Muscle layer of duodenum (tissue), 2 donors: ENCODE measurements around the gene USP47.
A peak's percentile ranks its signal among the peaks of the same experiment; 100 is the strongest.

ENCODE experiments used
- H3K27ac ChIP-seq: one replicate; pipeline ENCODE4 v1.7.0; 2013; ENCODE audit warnings: mild to moderate bottlenecking, low read length
- H3K27me3 ChIP-seq: one replicate; pipeline ENCODE4 v1.7.0; 2013; ENCODE audit warnings: low read depth, mild to moderate bottlenecking, control low read depth, low read length
- H3K36me3 ChIP-seq, 2 donors: one replicate each; pipeline ENCODE4 v1.7.0; 2013; ENCODE audit warnings: low read length in 2 of 2, control low read depth in 1 of 2, mild to moderate bottlenecking in 1 of 2; ENCODE audit not compliant: insufficient read depth in 2 of 2, control insufficient read depth in 1 of 2
- H3K4me1 ChIP-seq, 2 donors: one replicate each; pipeline ENCODE4 v1.7.0; 2013; ENCODE audit warnings: low read length in 2 of 2, mild to moderate bottlenecking in 2 of 2, control low read depth in 1 of 2, moderate library complexity in 1 of 2; ENCODE audit not compliant: insufficient read depth in 2 of 2, control insufficient read depth in 1 of 2
- H3K4me3 ChIP-seq, 2 donors: one replicate each; pipeline ENCODE4 v1.7.0; 2013; ENCODE audit warnings: low read length in 2 of 2, low read depth in 1 of 2, mild to moderate bottlenecking in 1 of 2
- H3K9me3 ChIP-seq, 2 donors: one replicate each; pipeline ENCODE4 v1.7.0; 2013; ENCODE audit warnings: low read length in 2 of 2, control low read depth in 1 of 2, mild to moderate bottlenecking in 1 of 2; ENCODE audit not compliant: control insufficient read depth in 1 of 2
- donor health status: healthy.

Gene USP47

GRCh38 chr11:11810764-11811726 lies 30.7 kb upstream of the USP47 start:
- Histone ChIP-seq H3K36me3 (no peaks in the 10 kb centered on the region), H3K4me1 (peaks cover 0 to 4% of the 10 kb centered on the region in 2 donors), H3K4me3 (no peak overlapping the region), H3K27ac (no peak overlapping the region), H3K9me3 (no peaks in the 10 kb centered on the region), H3K27me3 (no peaks in the 10 kb centered on the region)

DNA sequence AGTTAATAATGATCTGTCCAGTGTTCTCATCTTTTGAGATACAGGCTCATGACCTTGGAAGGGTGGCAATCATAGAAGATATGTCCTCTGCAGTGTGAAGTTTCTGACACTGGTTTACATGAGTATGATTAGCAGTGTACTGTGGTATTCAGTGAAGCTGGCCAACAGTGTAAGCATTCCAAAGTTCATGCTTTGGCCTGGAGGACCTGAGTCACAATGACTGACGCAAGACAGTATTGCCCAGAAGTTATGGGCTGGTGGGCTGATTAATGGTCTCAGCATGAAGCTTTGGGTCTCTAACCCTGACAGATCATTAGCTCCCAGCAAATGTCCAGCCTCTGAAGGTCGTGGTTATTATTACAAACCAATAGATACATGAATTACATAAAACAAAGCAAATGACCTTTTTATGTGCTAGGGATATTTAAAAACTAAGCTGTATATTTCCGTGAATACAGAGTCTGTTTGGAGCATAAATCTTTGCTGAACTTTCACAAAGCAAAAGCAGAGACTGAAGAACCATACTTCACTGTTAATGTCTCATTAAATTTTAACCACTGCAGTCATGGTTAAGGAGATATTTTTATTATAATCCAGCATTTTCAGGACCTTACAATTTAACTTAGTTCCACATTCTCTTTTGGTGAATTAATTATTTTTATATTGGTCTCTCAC lies 28.3 kb upstream of the USP47 start:
- H3K36me3 ChIP-seq, result no peaks in the 10 kb centered on the region
- no peak overlapping the region for H3K4me3 ChIP-seq
- H3K4me1 ChIP-seq, result peaks cover 0 to under 1% of the 10 kb centered on the region in 2 donors
- H3K9me3 ChIP-seq, result no peaks in the 10 kb centered on the region
- H3K27ac ChIP-seq, result peak overlapping the region; percentile 67
- no peaks in the 10 kb centered on the region for H3K27me3 ChIP-seq

GRCh38 chr11:11814614-11815452 lies 26.9 kb upstream of the USP47 start:
- H3K4me1 ChIP-seq, result no peaks in the 10 kb centered on the region
- no peak overlapping the region for H3K4me3 ChIP-seq
- H3K27me3 ChIP-seq, result no peaks in the 10 kb centered on the region
- no peaks in the 10 kb centered on the region for H3K9me3 ChIP-seq
- no peak overlapping the region for H3K27ac ChIP-seq
- H3K36me3 ChIP-seq, result no peaks in the 10 kb centered on the region

GRCh38 chr11:11816511-11817314 lies 25.1 kb upstream of the USP47 start:
- Histone ChIP-seq H3K9me3 (no peaks in the 10 kb centered on the region), H3K27ac (no peak overlapping the region), H3K27me3 (no peaks in the 10 kb centered on the region), H3K4me3 (no peak overlapping the region), H3K4me1 (no peaks in the 10 kb centered on the region), H3K36me3 (no peaks in the 10 kb centered on the region)

- Histone ChIP-seq H3K27me3 (no peaks in the 10 kb centered on the region), H3K9me3 (no peaks in the 10 kb centered on the region), H3K27ac (no peak overlapping the region), H3K4me3 (no peak overlapping the region), H3K36me3 (no peaks in the 10 kb centered on the region), H3K4me1 (no peaks in the 10 kb centered on the region)
Measured at GRCh38 chr11:11817957-11818356, 23.8 kb upstream of the USP47 start.

- Histone ChIP-seq H3K9me3 (no peaks in the 10 kb centered on the region), H3K4me3 (no peak overlapping the region), H3K27ac (no peak overlapping the region), H3K36me3 (no peaks in the 10 kb centered on the region), H3K4me1 (no peaks in the 10 kb centered on the region), H3K27me3 (no peaks in the 10 kb centered on the region)
Measured at GRCh38 chr11:11818529-11819121, 23.1 kb upstream of the USP47 start.

DNA sequence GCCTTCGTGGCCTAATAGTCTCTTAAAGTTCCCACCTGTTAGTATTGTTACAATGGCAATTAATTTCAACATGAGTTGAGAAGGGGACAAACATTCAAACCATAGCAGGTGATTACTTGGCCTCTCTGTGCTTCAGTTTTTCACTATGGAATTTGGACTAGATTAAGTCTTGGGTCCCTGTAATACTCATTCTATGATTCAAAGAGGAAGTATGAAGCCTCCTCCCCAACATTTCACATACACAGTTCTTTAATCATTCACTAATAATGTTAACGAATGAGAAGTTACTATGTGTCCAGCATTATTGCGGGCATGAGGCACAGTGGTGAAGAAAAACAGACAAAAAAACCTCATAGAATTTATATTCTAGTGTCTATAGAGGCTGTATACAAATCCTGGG lies 19.9 kb upstream of the USP47 start:
- Histone ChIP-seq H3K4me3 (no peak overlapping the region), H3K9me3 (no peaks in the 10 kb centered on the region), H3K36me3 (no peaks in the 10 kb centered on the region), H3K27ac (no peak overlapping the region), H3K27me3 (no peaks in the 10 kb centered on the region), H3K4me1 (no peaks in the 10 kb centered on the region)

- H3K27me3 ChIP-seq, result no peaks in the 10 kb centered on the region
- H3K36me3 ChIP-seq, result no peaks in the 10 kb centered on the region
- no peaks in the 10 kb centered on the region for H3K4me1 ChIP-seq
- no peak overlapping the region for H3K27ac ChIP-seq
- H3K9me3 ChIP-seq, result no peaks in the 10 kb centered on the region
- H3K4me3 ChIP-seq, result no peak overlapping the region
Measured at GRCh38 chr11:11822946-11823345, 18.8 kb upstream of the USP47 start.

DNA sequence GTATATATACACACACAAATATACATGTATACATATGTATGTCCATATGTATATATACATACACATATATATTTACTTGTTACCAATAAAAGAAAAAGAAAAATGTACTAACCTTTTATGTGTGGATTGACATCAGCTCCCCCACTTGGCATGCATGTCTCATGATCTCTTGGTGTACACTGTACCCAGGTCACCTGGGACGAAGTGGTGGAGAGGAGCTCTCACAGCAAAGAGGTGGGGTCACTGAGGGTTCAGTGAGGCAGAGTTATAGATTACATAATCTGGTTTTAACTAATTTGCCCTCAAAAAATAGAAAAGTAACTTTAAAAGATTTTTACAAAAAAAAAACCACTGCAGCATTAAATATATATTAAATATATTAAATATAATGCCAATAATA lies 15.5 kb upstream of the USP47 start:
- Histone ChIP-seq H3K4me3 (no peak overlapping the region), H3K4me1 (no peaks in the 10 kb centered on the region), H3K36me3 (no peaks in the 10 kb centered on the region), H3K9me3 (no peaks in the 10 kb centered on the region), H3K27me3 (no peaks in the 10 kb centered on the region), H3K27ac (no peak overlapping the region)

DNA sequence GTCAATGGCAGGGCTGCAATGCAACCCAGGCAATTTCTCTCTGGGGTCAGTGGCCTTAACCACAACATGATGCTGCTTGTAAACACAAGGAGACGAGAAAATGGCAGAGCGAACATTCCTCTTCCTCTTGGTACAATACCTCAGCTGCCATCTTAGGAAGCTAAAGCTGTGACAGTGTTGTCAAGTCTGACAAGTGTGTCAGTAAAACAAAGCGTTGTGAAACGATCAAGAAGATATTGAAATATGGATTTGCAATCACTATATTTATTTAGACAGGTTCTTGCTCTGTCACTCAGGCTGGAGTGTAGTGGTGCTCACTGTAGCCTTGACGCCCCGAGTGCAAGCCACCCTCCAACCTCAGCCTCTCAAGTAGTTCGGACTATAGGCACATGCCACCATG lies 14.5 kb upstream of the USP47 start:
- H3K4me1 ChIP-seq, result no peaks in the 10 kb centered on the region
- no peaks in the 10 kb centered on the region for H3K27me3 ChIP-seq
- no peaks in the 10 kb centered on the region for H3K36me3 ChIP-seq
- no peak overlapping the region for H3K4me3 ChIP-seq
- H3K9me3 ChIP-seq, result no peaks in the 10 kb centered on the region
- H3K27ac ChIP-seq, result no peak overlapping the region
